NCI-H1694 (cell line): ENCODE data around the gene POR.
"Not testable (repeated sequence)": the region's sequence is repeated elsewhere in the genome, so short reads cannot be mapped to it uniquely, and the experiment has no call there.

Source experiments
- DNase-seq: peaks from one replicate; lab custom pipeline; 2025; lab: John Stamatoyannopoulos, UW

POR gene

GRCh38 chr7:75914655-75915415, at the start of gene POR:
Gene POR, plus strand, starts transcription at chr7:75915155. Its CDS starts 38,847 bp downstream, at chr7:75954002.
- DNase-seq = peak; percentile 61

GRCh38 chr7:75866114-75866488, 48.9 kb upstream of the POR start:
- no peak for DNase-seq

GRCh38 chr7:75866489-75867389, 48.2 kb upstream of the POR start:
- DNase-seq = peak; percentile 42

GRCh38 chr7:75867390-75867717, 47.6 kb upstream of the POR start:
- DNase-seq = no peak

- DNase-seq = no peak
These were observed 46.8 kb upstream of the POR start for GRCh38 chr7:75868153-75868552.

- DNase-seq = no peak
These were observed 45.1 kb upstream of the POR start for GRCh38 chr7:75869776-75870379.

GRCh38 chr7:75870557-75871161, 44.3 kb upstream of the POR start:
- no peak for DNase-seq

- DNase-seq = no peak
These were observed 42.7 kb upstream of the POR start for GRCh38 chr7:75872073-75872782.

GRCh38 chr7:75874180-75874579, 40.8 kb upstream of the POR start:
- not testable (repeated sequence) for DNase-seq

GRCh38 chr7:75875113-75876080, 39.6 kb upstream of the POR start:
- no peak for DNase-seq

GRCh38 chr7:75876126-75876881, 38.7 kb upstream of the POR start:
- DNase-seq = no peak

GRCh38 chr7:75878312-75878768, 36.6 kb upstream of the POR start:
- no peak for DNase-seq

- peak; percentile 86 for DNase-seq
These were observed 36.0 kb upstream of the POR start, which contains the start of gene RHBDD2 for GRCh38 chr7:75878769-75879611. Gene RHBDD2, plus strand, starts transcription at chr7:75879034. Its CDS starts 49 bp downstream, at chr7:75879083.

GRCh38 chr7:75879771-75880184, 35.2 kb upstream of the POR start:
- no peak for DNase-seq

GRCh38 chr7:75880242-75880641, 34.7 kb upstream of the POR start:
- no peak for DNase-seq

GRCh38 chr7:75881436-75882095, 33.4 kb upstream of the POR start:
- no peak for DNase-seq

- not testable (repeated sequence) for DNase-seq
These were observed 31.6 kb upstream of the POR start for GRCh38 chr7:75883265-75883824.

GRCh38 chr7:75884476-75884875, 30.5 kb upstream of the POR start:
- peak; percentile 51 for DNase-seq
